Activated T-cell treated with anti-CD3 and anti-CD28 coated beads, Interleukin-2, amount 50 U/mL, for 72 hours (primary cell): ENCODE data around the gene CCDC28A. TPM values are rescaled to one million over a fixed set of nuclear protein-coding genes. Genes with fewer than 3 reads are reported as not detected.
"Not testable (repeated sequence)": the region's sequence is repeated elsewhere in the genome, so short reads cannot be mapped to it uniquely, and the experiment has no call there.

Experiments
- ATAC-seq, 2 donors: fragments of 150-1000 bp; cut with Tn5 transposase; replicated peaks in 1 of 2; 2 replicates each; pipeline ENCODE4 v1.10.0; 2021; ENCODE audit warnings: moderate library complexity in 2 of 2, mild to moderate bottlenecking in 1 of 2
- DNase-seq, 2 donors: peaks; one replicate each; pipeline ENCODE4 v3.0.0; 2021 to 2022; ENCODE audit warnings: mixed read lengths in 1 of 2
- H3K27ac Mint-ChIP-seq: one replicate; pipeline ENCODE4 v1.8.0; 2022; ENCODE audit warnings: mild to moderate bottlenecking, moderate library complexity, mixed read lengths
- H3K27me3 Mint-ChIP-seq: one replicate; pipeline ENCODE4 v1.8.0; 2022; ENCODE audit warnings: low read depth, mixed read lengths
- H3K36me3 Mint-ChIP-seq, 2 donors: one replicate each; pipeline ENCODE4 v1.8.0; 2022; ENCODE audit warnings: mixed read lengths in 2 of 2, mild to moderate bottlenecking in 1 of 2; ENCODE audit not compliant: insufficient read depth in 2 of 2
- H3K4me1 Mint-ChIP-seq: one replicate; pipeline ENCODE4 v1.8.0; 2022; ENCODE audit warnings: low read depth, mixed read lengths
- H3K4me3 Mint-ChIP-seq, 2 donors: one replicate each; pipeline ENCODE4 v1.8.0; 2022; ENCODE audit warnings: mild to moderate bottlenecking in 2 of 2, mixed read lengths in 2 of 2, moderate library complexity in 2 of 2
- H3K9me3 Mint-ChIP-seq, 2 donors: one replicate each; pipeline ENCODE4 v1.8.0; 2022; ENCODE audit warnings: mixed read lengths in 2 of 2
- total RNA-seq, 2 donors: library from RNA; stranded (reverse); gene quantifications; one replicate each; pipeline ENCODE4 v1.2.3, GENCODE V29; 2022

The CCDC28A gene
- total RNA-seq = 10 to 100 TPM; 41.2 to 41.9 TPM

DNA sequence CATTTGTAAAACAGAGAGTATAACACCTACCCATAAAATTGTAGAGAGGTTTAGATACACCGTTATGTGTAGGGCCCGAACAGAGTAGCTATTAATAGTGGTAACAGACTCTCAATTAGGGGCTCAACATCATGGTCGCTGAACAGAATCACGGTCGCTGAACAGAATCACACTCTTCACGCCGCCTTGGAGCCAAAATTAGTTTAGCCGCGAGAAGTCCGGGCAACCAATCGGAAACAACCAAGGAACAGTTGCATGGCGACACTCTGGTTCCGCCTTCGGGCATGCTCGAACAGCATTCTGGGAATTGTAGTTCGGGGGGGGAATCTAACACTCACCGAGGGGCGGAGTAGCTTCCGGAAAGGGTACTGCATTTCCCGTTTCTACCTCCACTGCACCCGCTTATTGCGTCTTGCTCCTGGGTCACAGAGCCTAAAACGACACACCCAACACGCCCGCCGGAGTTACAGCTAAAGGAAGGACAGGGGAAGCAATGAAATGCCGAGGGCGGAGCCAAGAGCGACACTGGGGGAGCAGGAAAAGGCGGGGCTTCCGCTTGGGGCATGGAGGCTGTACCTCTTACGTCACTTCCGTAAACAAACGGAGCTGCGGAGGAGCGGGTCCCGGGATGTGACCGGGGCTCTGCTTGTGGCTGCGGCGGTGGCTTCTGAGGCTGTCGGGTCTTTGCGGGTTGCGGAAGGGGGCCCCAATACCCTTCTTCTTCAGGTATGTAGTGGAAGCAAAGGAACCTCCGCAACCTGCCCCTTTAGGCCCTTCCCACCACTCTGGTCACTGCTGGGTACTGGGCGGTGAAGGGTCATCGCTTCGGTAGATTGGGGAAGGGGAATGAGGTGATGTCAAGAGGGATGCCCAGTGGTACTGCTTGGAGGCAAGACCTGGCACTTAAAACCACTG is at the start of gene CCDC28A:
TSS of gene CCDC28A (plus strand) at position 593 of the 915 bp plus-strand sequence. CDS start 2,352 bp downstream, outside the sequence.
- H3K4me3 Mint-ChIP-seq = peak within 1 kb of the TSS; percentile 99 to 100
- peaks cover 0 to 2% of the 10 kb centered on the region in 2 donors for H3K36me3 Mint-ChIP-seq
- H3K27ac Mint-ChIP-seq = peak within 1 kb of the TSS; percentile 100
- DNase-seq = peak; percentile 91 to 94
- H3K9me3 Mint-ChIP-seq = no peaks in the 10 kb centered on the region
- H3K4me1 Mint-ChIP-seq = peaks cover 48% of the 10 kb centered on the region
- peak; percentile 91 to 92 for ATAC-seq
- H3K27me3 Mint-ChIP-seq = no peaks in the 10 kb centered on the region

DNA sequence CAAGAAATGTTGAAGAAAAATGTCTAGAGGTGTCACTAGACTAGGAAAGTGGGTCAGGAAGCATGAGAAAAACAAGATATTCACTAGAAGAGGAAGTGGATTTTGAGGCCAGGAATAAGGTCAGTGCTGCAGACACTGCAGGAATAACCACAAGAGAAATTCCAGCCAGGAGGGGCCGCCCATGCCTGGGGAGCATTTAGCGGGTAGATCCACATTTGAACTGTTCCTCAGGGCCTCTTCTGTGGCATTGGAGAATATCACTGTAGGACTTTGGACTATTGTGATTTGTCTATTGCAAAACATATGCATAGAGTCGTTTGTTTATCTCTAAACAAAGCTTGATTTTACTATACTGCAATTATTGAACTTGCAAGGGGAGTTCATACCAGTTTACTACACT is 49.6 kb upstream of the CCDC28A start:
- H3K9me3 Mint-ChIP-seq = no peaks in the 10 kb centered on the region
- H3K27me3 Mint-ChIP-seq = peaks cover 6% of the 10 kb centered on the region
- no peaks in the 10 kb centered on the region for H3K4me1 Mint-ChIP-seq
- ATAC-seq = no peak
- no peaks in the 10 kb centered on the region for H3K36me3 Mint-ChIP-seq
- no peak for DNase-seq
- no peak overlapping the region for H3K27ac Mint-ChIP-seq
- no peak overlapping the region for H3K4me3 Mint-ChIP-seq

DNA sequence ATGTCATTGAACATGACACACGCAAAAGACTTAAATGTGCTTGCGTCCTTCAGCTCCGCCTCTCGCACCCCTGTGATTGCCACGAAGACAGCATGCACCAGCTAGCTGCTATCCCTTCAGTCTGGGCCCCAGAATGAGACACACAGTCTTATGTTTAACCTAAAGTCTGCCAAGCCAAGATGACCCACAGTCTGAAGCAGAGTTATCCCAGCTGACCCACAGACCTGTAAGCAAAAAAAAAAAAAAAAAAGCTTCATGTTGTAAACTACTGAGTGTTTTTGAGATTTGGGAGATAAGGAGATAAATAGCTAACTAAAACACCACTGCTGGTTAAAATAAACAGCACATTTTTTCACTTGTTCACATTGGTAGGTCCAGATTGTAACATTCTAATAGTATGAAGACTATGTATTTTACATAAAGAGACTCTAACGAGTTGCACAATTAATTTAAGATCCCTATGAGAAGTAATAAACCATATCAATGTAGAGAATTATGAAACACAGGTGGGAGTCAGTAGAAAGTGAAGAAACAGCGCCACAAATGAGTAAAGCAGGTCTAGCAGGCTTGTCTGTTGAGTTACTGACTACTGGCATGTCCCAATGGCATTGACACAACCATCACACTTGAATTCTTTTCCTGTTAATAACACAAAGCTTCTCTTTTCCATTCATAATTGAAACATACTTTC is 47.4 kb upstream of the CCDC28A start:
- H3K4me3 Mint-ChIP-seq = no peak overlapping the region
- H3K36me3 Mint-ChIP-seq = no peaks in the 10 kb centered on the region
- DNase-seq = no peak
- no peak for ATAC-seq
- no peaks in the 10 kb centered on the region for H3K4me1 Mint-ChIP-seq
- H3K27ac Mint-ChIP-seq = peak overlapping the region; percentile 7
- H3K9me3 Mint-ChIP-seq = peaks cover 2% of the 10 kb centered on the region in 2 donors
- peaks cover 6% of the 10 kb centered on the region for H3K27me3 Mint-ChIP-seq

DNA sequence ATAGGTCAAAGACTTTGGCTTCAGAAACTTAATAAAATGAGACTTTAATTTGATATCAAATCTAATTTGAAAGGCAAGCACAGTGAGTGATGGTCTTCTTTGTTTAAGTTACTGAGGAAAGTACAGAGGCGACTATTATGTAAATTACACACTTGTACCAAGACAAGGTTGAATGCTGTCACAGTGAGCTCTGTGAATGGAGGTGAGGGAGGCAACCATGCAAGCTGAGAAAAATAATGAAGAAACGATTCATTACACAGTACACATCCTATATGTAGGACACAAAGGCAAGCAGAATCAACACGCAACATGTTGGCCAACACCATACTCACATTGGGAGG is 46.8 kb upstream of the CCDC28A start:
- Mint-ChIP-seq H3K4me1 (no peaks in the 10 kb centered on the region), H3K9me3 (peaks cover 2 to 4% of the 10 kb centered on the region in 2 donors), H3K27me3 (peaks cover 6% of the 10 kb centered on the region), H3K4me3 (no peak overlapping the region), H3K36me3 (no peaks in the 10 kb centered on the region), H3K27ac (peak overlapping the region; percentile 7)
- no peak for DNase-seq
- ATAC-seq = no peak

DNA sequence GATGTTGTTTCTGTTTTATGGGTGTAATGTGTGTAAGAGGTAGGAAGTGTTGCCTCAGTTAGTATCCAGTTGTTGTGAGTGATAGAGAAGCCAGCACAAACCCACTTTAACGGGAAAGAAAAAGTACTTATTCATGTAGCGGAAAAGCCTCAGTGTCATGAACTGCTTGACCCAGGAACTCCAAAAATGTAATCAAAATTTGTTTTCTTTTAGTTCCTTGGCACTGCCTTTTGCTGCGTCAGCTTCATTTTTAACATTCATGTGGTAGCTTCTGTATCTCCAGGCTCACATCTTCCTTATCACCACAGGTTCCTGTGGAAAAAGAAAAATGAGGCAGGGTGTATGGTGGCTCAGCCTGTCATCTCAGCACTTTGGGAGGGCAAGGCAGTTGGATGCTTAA is 46.4 kb upstream of the CCDC28A start:
- H3K4me3 Mint-ChIP-seq = no peak overlapping the region

DNA sequence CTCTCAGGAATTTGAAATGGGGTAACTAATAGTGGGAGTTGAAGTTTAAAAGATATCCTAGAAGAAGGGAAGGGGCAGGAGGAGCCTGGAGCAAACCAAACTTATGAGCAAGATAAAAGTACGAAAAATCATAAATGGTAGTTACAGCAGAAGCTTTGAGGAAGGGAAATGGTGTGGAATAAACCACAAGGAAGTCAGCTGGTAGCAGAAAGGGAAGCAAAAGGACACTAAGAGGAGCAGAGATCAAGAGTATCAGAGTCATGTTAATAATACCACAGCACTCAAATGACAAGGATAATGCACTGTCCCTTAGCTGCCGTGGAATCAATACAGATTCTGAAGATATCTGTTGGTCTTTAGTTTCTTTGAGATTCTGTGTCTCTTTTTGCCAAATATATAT is 44.9 kb upstream of the CCDC28A start:
- DNase-seq (no peak), ATAC-seq (no peak)
- Mint-ChIP-seq H3K9me3 (peaks cover 2 to 4% of the 10 kb centered on the region in 2 donors), H3K4me3 (no peak overlapping the region), H3K4me1 (no peaks in the 10 kb centered on the region), H3K36me3 (no peaks in the 10 kb centered on the region), H3K27ac (peak overlapping the region; percentile 5), H3K27me3 (peaks cover 6% of the 10 kb centered on the region)

More for the DNA sequence above, 46.4 kb upstream of the CCDC28A start:
- Mint-ChIP-seq H3K9me3 (peaks cover 2 to 4% of the 10 kb centered on the region in 2 donors), H3K36me3 (no peaks in the 10 kb centered on the region), H3K27ac (no peak overlapping the region), H3K4me1 (no peaks in the 10 kb centered on the region), H3K27me3 (peaks cover 6% of the 10 kb centered on the region)
- DNase-seq = no peak
- no peak for ATAC-seq

DNA sequence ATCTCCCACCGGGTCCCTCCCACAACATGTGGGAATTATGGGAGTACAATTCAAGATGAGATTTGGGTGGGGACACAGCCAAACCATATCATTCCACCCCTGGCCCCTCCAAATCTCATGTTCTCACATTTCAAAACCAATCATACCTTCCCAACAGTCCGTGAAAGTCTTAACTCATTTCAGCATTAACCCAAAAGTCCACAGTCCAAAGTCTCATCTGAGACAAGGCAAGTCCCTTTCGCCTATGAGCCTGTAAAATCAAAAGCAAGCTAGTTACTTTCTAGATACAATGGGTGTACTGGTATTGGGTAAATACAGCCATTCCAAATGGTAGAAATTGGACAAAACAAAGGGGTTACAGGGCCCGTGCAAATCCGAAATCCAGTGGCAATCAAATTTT is 43.5 kb upstream of the CCDC28A start:
- not testable (repeated sequence) for H3K27me3 Mint-ChIP-seq, H3K4me1 Mint-ChIP-seq, H3K36me3 Mint-ChIP-seq, DNase-seq, H3K9me3 Mint-ChIP-seq, H3K4me3 Mint-ChIP-seq, H3K27ac Mint-ChIP-seq, ATAC-seq

DNA sequence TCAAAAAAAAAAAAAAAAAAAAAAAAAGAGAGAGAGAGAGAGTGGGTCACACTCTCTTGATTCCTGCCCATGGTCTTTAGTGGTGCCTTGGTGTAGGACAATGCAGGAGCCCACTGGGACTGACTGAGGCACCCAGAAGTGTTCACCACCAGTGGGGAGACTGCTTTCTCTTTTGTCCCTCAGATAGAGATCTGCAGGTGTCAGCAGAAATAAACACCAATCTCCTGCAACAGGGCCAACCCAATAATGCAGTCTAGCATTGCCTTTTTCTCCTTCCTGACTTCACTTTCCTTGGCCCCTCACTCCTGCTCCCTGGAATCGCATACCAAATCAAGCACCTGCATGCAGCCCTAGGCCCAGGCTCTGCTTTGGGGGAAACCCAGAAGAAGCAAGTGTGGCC is 39.0 kb upstream of the CCDC28A start:
- Mint-ChIP-seq H3K36me3 (peaks cover 0 to 4% of the 10 kb centered on the region in 2 donors), H3K4me1 (no peaks in the 10 kb centered on the region), H3K27ac (no peak overlapping the region), H3K9me3 (peaks cover 4 to 9% of the 10 kb centered on the region in 2 donors), H3K4me3 (no peak overlapping the region), H3K27me3 (no peaks in the 10 kb centered on the region)
- DNase-seq (no peak), ATAC-seq (no peak)

DNA sequence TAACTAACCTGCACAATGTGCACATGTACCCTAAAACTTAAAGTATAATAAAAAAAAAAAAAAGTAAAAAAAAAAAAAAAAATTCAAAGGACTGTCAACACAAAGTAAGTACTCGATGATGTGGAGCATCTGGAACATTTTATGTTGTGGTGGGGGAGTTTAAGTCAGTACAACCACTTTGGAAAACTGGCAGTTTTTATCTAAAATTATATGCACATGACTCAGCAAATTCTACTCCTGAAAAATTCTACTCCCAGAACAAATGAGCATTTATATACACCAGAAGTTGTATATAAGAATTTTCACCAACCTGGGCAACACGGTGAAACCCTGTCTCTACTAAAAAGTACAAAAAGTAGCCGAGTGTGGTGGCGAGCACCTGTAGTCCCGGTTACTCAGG is 36.9 kb upstream of the CCDC28A start:
- Mint-ChIP-seq H3K27me3 (no peaks in the 10 kb centered on the region), H3K4me3 (no peak overlapping the region), H3K36me3 (peaks cover 0 to 4% of the 10 kb centered on the region in 2 donors)

DNA sequence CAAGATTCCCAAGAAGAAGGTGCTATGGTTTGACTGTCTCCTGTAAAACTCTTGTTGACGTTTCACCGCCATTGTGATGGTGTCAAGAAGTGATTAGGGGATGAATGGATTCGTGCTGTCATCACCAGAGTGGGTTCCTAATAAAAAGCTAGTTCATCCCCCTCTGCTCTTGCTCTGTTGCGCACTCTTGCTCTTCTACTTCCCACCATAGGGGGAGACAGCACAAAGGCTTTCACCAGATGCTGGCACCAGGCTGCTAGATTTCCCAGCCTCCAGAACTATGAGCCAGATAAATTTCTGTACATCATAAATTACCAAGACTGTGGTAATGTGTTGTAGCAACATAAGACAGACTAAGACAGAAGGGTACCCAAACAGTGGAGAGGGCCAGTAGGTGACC is 21.6 kb upstream of the CCDC28A start:
- no peaks in the 10 kb centered on the region for H3K27me3 Mint-ChIP-seq
- H3K4me3 Mint-ChIP-seq = no peak overlapping the region
- H3K27ac Mint-ChIP-seq = no peak overlapping the region
- no peaks in the 10 kb centered on the region for H3K36me3 Mint-ChIP-seq
- H3K4me1 Mint-ChIP-seq = no peaks in the 10 kb centered on the region
- no peak for DNase-seq
- no peak for ATAC-seq
- no peaks in the 10 kb centered on the region for H3K9me3 Mint-ChIP-seq

More for the DNA sequence above, 36.9 kb upstream of the CCDC28A start:
- H3K27ac Mint-ChIP-seq = no peak overlapping the region
- no peak for ATAC-seq
- no peaks in the 10 kb centered on the region for H3K4me1 Mint-ChIP-seq
- no peak for DNase-seq
- H3K9me3 Mint-ChIP-seq = peaks cover 2 to 10% of the 10 kb centered on the region in 2 donors

DNA sequence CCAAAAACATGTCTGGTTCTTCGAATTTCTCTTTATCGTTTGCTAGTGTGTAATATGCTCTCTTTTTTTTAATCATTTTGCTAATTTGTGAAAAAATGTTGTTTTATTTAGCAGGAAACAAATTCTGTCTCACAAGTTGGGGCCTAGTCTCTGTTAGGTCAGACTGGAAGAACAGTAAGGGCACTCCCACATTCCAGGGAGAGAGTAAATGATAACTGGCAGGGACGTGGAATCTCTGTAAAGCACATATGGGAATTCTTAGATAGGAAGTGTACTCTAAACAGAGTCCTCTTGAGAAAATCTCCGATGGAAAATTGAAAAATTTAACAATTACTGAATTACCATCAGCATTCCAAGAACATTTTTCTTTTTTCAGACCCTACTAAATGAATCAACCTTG is 16.4 kb upstream of the CCDC28A start:
- Mint-ChIP-seq H3K27me3 (no peaks in the 10 kb centered on the region), H3K4me3 (no peak overlapping the region), H3K36me3 (no peaks in the 10 kb centered on the region), H3K4me1 (no peaks in the 10 kb centered on the region), H3K9me3 (no peaks in the 10 kb centered on the region), H3K27ac (no peak overlapping the region)
- DNase-seq = no peak
- no peak for ATAC-seq

DNA sequence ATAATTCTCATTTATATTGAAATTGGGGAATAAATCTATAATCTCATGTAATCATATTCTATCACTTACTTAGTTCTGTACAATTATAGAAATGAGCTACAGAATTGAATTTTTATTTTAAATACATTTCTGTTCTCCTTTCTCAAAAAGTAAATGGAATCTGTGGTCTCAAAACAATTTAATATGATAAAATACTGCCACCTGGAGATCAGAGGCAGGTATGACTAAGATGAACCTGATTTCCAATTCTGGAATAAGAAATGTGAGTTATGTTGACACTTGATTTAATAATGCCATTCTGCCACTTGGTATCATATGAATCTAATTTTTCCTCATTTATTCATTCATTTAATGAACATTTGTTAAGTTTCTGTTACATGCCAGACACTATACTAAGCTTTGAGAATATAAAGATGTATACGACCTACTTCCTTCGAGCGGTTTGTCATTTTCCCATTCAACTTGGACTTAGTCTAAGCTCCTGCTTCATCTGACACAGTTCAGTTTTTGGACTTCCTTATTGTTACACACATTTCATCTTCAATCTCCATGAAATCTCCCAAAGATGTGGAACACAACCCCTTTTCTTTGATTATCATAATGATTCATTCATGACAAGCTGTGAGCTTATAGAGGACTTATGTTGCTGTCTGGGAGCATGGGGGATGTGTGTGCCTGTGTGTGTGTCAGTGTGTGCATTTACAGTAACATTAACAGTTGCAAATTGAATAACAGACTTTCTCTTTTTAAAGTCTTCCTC is 7.5 kb upstream of the CCDC28A start:
- H3K4me1 Mint-ChIP-seq = peaks cover 12% of the 10 kb centered on the region
- no peak overlapping the region for H3K27ac Mint-ChIP-seq
- no peaks in the 10 kb centered on the region for H3K27me3 Mint-ChIP-seq
- no peaks in the 10 kb centered on the region for H3K9me3 Mint-ChIP-seq
- ATAC-seq (no peak), DNase-seq (no peak)
- no peaks in the 10 kb centered on the region for H3K36me3 Mint-ChIP-seq
- H3K4me3 Mint-ChIP-seq = no peak overlapping the region
